DOHH2 (cell line): ENCODE results near the gene RHOG.

Source experiments
- H3F3A ChIP-seq: fragments of 200-600 bp; sonication (generic), shearing (Covaris generic); 2 replicates; pipeline ENCODE4 v1.6.0; 2016; ENCODE audit warnings: antibody characterized with exemption, mild to moderate bottlenecking; ENCODE audit not compliant: control insufficient read depth, insufficient read depth
- H3K27ac ChIP-seq: fragments of 200-600 bp; sonication (generic); 2 replicates; pipeline ENCODE4 v1.5.1; 2014; ENCODE audit warnings: low read depth, mild to moderate bottlenecking, low read length, moderate library complexity
- H3K27me3 ChIP-seq: fragments of 200-600 bp; sonication (generic); 2 replicates; pipeline ENCODE4 v1.6.1; 2014; ENCODE audit warnings: mild to moderate bottlenecking, low read length, mixed read lengths; ENCODE audit not compliant: control insufficient read depth
- H3K36me3 ChIP-seq: fragments of 200-600 bp; sonication (generic); 2 replicates; pipeline ENCODE4 v1.6.1; 2014; ENCODE audit warnings: mild to moderate bottlenecking, low read length, moderate library complexity, mixed read lengths; ENCODE audit not compliant: control insufficient read depth
- H3K4me1 ChIP-seq: fragments of 200-600 bp; sonication (generic); 2 replicates; pipeline ENCODE4 v1.6.1; 2014; ENCODE audit warnings: mild to moderate bottlenecking, low read length, mixed read lengths; ENCODE audit not compliant: control insufficient read depth
- H3K4me2 ChIP-seq: fragments of 200-600 bp; sonication (generic); 2 replicates; pipeline ENCODE4 v1.6.0; 2014; ENCODE audit warnings: mild to moderate bottlenecking, low read length, moderate library complexity
- H3K4me3 ChIP-seq: fragments of 200-600 bp; sonication (generic); 2 replicates; pipeline ENCODE4 v1.5.1; 2014; ENCODE audit warnings: mild to moderate bottlenecking, low read length, mixed read lengths
- H3K79me2 ChIP-seq: fragments of 200-600 bp; sonication (generic); 2 replicates; pipeline ENCODE4 v1.6.1; 2014; ENCODE audit warnings: mild to moderate bottlenecking, low read length, mixed read lengths; ENCODE audit not compliant: control insufficient read depth
- H3K9me2 ChIP-seq: fragments of 200-600 bp; sonication (generic); replicated peaks from 2 replicates; pipeline ENCODE4 v1.6.1; 2014; ENCODE audit warnings: mild to moderate bottlenecking, low read length, mixed read lengths; ENCODE audit not compliant: control insufficient read depth
- H3K9me3 ChIP-seq: fragments of 200-600 bp; sonication (generic); 2 replicates; pipeline ENCODE4 v1.6.1; 2014; ENCODE audit warnings: antibody characterized with exemption, low read length, mixed read lengths; ENCODE audit not compliant: control insufficient read depth, insufficient read depth
- H4K20me1 ChIP-seq: fragments of 200-600 bp; sonication (generic); 2 replicates; pipeline ENCODE4 v1.6.0; 2014; ENCODE audit warnings: low read depth, mild to moderate bottlenecking, antibody characterized with exemption, low read length, moderate library complexity; ENCODE audit not compliant: control insufficient read depth, insufficient read depth
- CTCF ChIP-seq: fragments of 200-600 bp; sonication (generic); IDR thresholded peaks from one replicate; pipeline ENCODE4 v1.5.1; 2014; ENCODE audit warnings: antibody characterized with exemption, mild to moderate bottlenecking, low read depth, low read length; ENCODE audit not compliant: poor library complexity, severe bottlenecking
- EZH2phosphoT487 ChIP-seq: fragments of 200-600 bp; sonication (generic); IDR thresholded peaks from 2 replicates; pipeline ENCODE4 v1.6.1; 2017; ENCODE audit warnings: borderline replicate concordance, mild to moderate bottlenecking, antibody characterized with exemption, low read length, moderate library complexity, mixed read lengths

Gene RHOG

GRCh38 chr11:3856856-3857553 is 16.2 kb upstream of the RHOG start:
- Histone ChIP-seq H3K27ac (no peak overlapping the region), H3K79me2 (peaks cover 55% of the 10 kb centered on the region), H3F3A (no peaks in the 10 kb centered on the region), H3K4me2 (peak overlapping the region; percentile 84), H3K9me2 (no peaks in the 10 kb centered on the region), H3K4me3 (peak overlapping the region; percentile 86), H4K20me1 (no peaks in the 10 kb centered on the region), H3K36me3 (no peaks in the 10 kb centered on the region), H3K9me3 (no peaks in the 10 kb centered on the region), H3K27me3 (no peaks in the 10 kb centered on the region), H3K4me1 (peaks cover 82% of the 10 kb centered on the region)
- no peak for TF ChIP-seq CTCF
- no peak for TF ChIP-seq EZH2phosphoT487

GRCh38 chr11:3855808-3856491 is 15.2 kb upstream of the RHOG start:
- Histone ChIP-seq H3K4me2 (peak overlapping the region; percentile 84), H3K4me1 (peaks cover 73% of the 10 kb centered on the region), H3K79me2 (peaks cover 50% of the 10 kb centered on the region), H3K9me3 (no peaks in the 10 kb centered on the region), H3K36me3 (no peaks in the 10 kb centered on the region), H3K27me3 (no peaks in the 10 kb centered on the region), H3K9me2 (no peaks in the 10 kb centered on the region), H3K27ac (no peak overlapping the region; the same call in 1 of the 2 replicates), H3F3A (no peaks in the 10 kb centered on the region), H4K20me1 (no peaks in the 10 kb centered on the region), H3K4me3 (peak overlapping the region; percentile 86)
- TF ChIP-seq CTCF (no peak), EZH2phosphoT487 (no peak)

GRCh38 chr11:3854977-3855807 is 14.4 kb upstream of the RHOG start, which contains the start of gene STIM1:
STIM1 (plus strand) TSS chr11:3855664; CDS start chr11:3856271, 607 bp downstream.
- Histone ChIP-seq H3K27me3 (no peaks in the 10 kb centered on the region), H3F3A (no peaks in the 10 kb centered on the region), H3K4me2 (peak within 1 kb of the TSS; percentile 84), H3K4me1 (peaks cover 66% of the 10 kb centered on the region), H3K9me3 (no peaks in the 10 kb centered on the region), H3K9me2 (no peaks in the 10 kb centered on the region), H4K20me1 (no peaks in the 10 kb centered on the region), H3K36me3 (no peaks in the 10 kb centered on the region), H3K79me2 (peaks cover 43% of the 10 kb centered on the region), H3K27ac (peak within 1 kb of the TSS; percentile 85), H3K4me3 (peak within 1 kb of the TSS; percentile 86)
- TF ChIP-seq CTCF: peak; percentile 81
- no peak for TF ChIP-seq EZH2phosphoT487
